ENCODE results near the gene ADGRA3.

ADGRA3 gene

DNA sequence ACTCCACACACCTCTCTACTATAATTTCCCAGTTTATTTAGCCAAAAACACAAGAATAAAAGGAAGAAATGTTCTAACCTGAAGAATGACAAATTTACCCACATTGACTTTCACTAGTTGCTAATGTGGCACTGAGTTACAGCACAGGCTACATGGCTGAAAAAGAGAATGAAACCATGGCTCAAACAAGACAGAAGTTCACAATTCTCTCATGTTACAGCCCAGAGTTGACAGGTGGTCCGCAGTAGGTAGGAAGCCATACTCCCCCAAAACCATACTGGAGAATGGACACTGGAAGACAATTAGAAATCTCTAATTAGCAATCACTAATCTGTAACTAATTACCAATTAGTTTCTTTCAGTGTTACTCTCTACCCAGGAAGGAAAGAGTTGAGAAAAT lies 170.8 kb downstream of the ADGRA3 start:
- Mint-ChIP-seq H3K27ac (peak overlapping the region in 1 of 3 experiments; percentile 65), H3K4me1 (peaks cover 7% of the 10 kb centered on the region), H3K27me3 (ENCODE audit: low read depth) (no peaks in the 10 kb centered on the region), H3K4me3 (no peak overlapping the region), H3K36me3 (ENCODE audit: low read depth) (peaks cover 11% of the 10 kb centered on the region), H3K9me3 (peaks cover 6% of the 10 kb centered on the region)
- TF ChIP-seq, protein P1, sequence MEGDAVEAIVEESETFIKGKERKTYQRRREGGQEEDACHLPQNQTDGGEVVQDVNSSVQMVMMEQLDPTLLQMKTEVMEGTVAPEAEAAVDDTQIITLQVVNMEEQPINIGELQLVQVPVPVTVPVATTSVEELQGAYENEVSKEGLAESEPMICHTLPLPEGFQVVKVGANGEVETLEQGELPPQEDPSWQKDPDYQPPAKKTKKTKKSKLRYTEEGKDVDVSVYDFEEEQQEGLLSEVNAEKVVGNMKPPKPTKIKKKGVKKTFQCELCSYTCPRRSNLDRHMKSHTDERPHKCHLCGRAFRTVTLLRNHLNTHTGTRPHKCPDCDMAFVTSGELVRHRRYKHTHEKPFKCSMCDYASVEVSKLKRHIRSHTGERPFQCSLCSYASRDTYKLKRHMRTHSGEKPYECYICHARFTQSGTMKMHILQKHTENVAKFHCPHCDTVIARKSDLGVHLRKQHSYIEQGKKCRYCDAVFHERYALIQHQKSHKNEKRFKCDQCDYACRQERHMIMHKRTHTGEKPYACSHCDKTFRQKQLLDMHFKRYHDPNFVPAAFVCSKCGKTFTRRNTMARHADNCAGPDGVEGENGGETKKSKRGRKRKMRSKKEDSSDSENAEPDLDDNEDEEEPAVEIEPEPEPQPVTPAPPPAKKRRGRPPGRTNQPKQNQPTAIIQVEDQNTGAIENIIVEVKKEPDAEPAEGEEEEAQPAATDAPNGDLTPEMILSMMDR (IDR thresholded peaks at IDR 0.05; ENCODE audit: unreplicated experiment in 3 of 3), result no peak

DNA sequence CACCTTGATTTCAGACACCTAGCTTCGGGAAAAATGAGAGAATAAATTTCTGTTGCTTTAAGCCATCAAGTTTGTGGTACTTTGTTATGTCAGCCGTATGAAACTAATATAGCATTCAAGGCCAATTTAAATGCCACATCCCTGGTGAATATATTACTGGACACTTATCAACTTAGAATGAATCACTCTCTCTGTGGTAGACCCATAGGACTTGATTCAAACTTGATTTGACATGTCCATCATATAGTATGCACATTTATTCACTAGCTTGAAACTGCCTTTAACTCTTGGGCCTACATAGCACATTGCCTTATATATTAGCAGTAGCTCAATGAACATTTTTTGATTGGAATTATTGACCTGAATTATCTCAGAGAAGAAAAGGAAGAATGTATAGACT lies 172.3 kb downstream of the ADGRA3 start:
- Mint-ChIP-seq H3K27me3 (ENCODE audit: low read depth) (no peaks in the 10 kb centered on the region), H3K4me3 (no peak overlapping the region), H3K9me3 (peaks cover 6% of the 10 kb centered on the region), H3K36me3 (ENCODE audit: low read depth) (peaks cover 14% of the 10 kb centered on the region), H3K4me1 (peaks cover 7% of the 10 kb centered on the region), H3K27ac (no peak overlapping the region)
- TF ChIP-seq, protein P1 (IDR thresholded peaks at IDR 0.05; ENCODE audit: unreplicated experiment in 3 of 3), result no peak

DNA sequence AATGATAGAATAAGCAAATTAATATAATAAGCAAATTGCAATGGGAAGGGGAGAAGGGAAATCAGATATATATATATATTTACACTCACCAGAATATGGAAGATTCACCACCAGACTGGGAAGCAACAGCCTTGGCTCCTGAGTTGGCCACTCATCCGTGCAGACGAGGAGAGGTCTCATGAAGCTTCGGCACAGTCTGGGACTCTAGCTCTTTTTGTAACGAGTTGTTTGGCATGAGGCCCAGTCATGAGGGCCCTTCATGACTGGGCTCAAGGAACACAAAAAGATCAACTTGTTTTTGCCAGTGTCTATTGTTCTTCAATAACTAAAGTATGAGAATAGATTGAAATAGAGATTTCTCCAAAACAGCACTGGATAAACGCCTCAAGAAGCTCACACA lies 176.4 kb downstream of the ADGRA3 start:
- TF ChIP-seq, protein P1 (IDR thresholded peaks at IDR 0.05; ENCODE audit: unreplicated experiment in 3 of 3), result no peak
- no peaks in the 10 kb centered on the region for H3K4me1 Mint-ChIP-seq
- no peaks in the 10 kb centered on the region for H3K27me3 Mint-ChIP-seq (ENCODE audit: low read depth)
- no peak overlapping the region for H3K27ac Mint-ChIP-seq
- H3K4me3 Mint-ChIP-seq, result no peak overlapping the region
- peaks cover 18% of the 10 kb centered on the region for H3K36me3 Mint-ChIP-seq (ENCODE audit: low read depth)
- H3K9me3 Mint-ChIP-seq, result peaks cover 6% of the 10 kb centered on the region

DNA sequence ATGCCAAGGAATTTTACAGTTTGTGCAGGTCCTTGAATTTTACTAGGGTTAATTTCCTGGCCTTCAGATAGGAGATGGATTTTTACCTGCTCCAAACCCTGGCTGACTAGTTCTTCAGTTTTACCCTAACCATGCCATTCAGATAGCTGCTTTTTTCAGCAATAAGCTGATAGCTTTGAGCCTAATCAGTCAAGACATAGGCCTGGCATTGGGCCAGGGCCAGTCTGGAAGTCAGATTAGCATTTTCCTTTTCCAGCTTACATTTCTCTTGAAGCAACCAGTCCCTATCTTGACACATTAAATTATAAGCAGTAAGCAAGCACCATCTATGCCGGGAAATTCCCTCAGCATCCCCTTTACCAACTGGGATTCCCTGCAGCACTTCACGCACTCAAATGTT lies 177.1 kb downstream of the ADGRA3 start:
- H3K4me3 Mint-ChIP-seq, result no peak overlapping the region
- H3K4me1 Mint-ChIP-seq, result no peaks in the 10 kb centered on the region
- peaks cover 18% of the 10 kb centered on the region for H3K36me3 Mint-ChIP-seq (ENCODE audit: low read depth)
- TF ChIP-seq, protein P1 (IDR thresholded peaks at IDR 0.05; ENCODE audit: unreplicated experiment in 3 of 3), result no peak
- peaks cover 6% of the 10 kb centered on the region for H3K9me3 Mint-ChIP-seq
- no peak overlapping the region for H3K27ac Mint-ChIP-seq
- H3K27me3 Mint-ChIP-seq (ENCODE audit: low read depth), result no peaks in the 10 kb centered on the region

All from nephron (organoid).